ENCODE measurements around the gene LRRC51. TPM values are rescaled to one million over a fixed set of nuclear protein-coding genes. Genes with fewer than 3 reads are reported as not detected.
"Not testable (repeated sequence)": the region's sequence is repeated elsewhere in the genome, so short reads cannot be mapped to it uniquely, and the experiment has no call there.

The LRRC51 gene
- total RNA-seq, 1 donor from 2014 or later, result 22.4 TPM

DNA sequence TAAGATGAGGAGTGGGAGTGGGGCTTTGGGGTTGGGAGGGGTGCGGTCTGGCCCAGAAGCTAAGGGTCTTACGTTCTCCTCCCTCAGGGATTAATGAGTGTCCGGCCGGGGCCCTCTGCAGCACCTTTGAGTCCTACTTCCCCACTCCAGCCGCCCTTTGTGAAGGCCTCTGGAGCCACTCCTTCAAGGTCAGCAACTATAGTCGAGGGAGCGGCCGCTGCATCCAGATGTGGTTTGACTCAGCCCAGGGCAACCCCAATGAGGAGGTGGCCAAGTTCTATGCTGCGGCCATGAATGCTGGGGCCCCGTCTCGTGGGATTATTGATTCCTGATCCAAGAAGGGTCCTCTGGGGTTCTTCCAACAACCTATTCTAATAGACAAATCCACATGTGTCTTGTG is 58.9 kb downstream of the LRRC51 start:
- no peak for DNase-seq (ENCODE audit: low spot score)

DNA sequence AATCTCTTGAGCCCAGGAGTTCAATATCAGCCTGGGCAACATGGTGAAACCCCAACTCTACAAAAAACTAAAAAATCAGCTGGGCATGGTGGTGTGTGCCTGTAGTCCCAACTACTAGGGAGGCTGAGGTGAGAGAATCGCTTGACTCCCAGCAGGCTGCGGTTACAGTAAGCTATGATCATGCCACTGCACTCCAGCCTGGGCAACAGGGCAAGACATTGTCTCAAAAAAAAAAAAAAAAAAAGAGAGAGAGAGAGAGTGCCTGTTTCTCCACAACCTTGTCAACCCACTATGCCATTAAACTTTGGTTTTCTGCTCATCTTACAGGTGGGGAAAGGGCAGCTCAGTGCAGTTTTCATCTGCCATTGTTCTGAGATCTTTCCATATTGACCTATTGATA is 60.0 kb downstream of the LRRC51 start:
- no peak for DNase-seq (ENCODE audit: low spot score)

DNA sequence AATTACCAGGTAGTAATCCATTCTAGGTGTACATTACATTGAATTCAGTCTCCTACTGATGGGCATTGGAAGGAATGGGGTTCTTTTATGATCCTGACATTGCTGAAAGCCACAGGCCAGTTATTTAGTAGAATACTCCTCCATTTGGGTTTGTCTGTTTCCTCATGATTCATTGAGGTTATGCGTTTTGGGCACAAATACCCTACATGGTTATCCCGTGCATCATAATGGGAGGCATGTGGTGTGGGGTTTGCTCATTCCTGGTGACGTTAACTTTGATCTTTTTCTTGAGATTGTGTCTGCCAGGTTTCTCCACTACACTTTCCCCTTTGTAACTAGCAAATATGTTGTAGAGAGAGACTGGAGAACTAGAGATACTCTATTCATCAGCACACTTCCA is 60.4 kb downstream of the LRRC51 start:
- no peak for DNase-seq (ENCODE audit: low spot score)

DNA sequence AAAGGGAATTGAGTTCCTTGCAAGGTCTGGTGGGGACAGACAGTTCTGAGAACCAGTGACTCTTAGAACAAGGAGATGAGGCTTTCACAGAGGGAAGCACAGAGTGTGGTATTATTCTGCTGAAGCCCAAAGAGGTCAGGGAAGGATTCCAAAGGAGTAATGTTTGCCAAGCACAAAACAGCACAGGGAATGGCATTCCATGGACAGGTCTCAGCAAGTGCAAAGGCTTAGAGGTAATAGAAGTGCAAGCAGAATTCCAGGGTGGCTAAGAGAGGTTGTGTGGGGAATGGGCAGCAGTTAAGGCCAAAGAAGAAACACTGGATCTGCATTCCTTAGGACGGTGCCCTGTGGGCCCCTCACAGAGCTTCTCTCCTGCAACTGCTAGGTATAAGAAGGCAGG is 61.4 kb downstream of the LRRC51 start:
- not testable (repeated sequence) for DNase-seq (ENCODE audit: low spot score)

DNA sequence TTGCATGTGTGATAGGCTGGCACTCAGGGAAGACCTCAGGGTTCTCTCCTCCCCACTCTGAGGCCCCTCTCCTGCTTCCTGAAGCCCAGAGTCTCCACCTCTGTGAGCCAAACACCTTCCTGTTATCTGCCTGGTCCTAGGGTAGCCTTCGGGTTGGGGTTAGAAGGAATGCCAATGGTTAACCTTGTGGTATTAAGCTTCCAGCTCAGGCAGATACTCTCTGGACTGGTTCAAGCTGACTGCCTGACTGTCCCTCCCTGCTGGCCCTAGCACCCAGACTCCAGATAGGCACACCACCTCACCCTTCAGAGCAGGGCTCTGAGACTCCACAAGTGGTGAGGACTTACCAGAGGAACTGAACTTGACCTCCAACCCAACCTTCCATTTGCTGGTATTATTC is 61.9 kb downstream of the LRRC51 start:
- not testable (repeated sequence) for DNase-seq (ENCODE audit: low spot score)

DNA sequence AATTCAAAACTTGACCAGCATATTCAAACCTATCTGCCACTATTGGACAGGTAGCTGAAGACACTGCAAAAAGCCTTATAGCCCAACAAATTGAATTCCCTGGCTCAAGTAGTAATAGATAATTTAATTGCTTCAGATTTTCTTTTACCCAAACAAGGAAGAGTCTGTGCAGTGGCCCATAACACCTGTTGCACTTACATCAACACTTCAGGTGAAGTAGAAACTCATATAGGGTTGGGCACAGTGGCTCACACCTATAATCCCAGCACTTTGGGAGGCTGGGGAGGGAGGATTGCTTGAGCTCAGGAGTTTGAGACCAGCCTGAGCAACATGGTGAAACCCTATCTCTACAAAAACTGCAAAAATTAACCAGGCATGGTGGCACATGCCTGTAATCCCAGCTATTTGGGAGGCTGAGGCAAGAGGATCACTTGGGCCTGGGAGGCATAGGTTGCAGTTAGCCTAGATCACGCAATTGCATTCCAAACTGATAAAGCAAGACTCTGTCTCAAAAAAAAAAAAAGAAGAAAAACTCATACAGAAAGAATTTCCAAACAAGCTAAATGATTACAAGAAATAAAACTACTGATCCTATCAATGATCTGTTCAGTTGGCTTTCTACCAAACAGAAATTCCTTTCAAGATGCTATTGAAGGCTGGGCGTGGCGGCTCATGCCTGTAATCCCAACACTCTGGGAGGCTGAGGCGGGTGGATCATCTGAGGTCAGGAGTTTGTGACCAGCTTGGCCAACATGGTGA is 64.3 kb downstream of the LRRC51 start:
- DNase-seq (ENCODE audit: low spot score), result no peak

Other genes starting within 250 kb of the LRRC51 start
- gene DEFB108B, start 247.7 kb upstream of the LRRC51 start, total RNA-seq, result not detected
- not detected for gene DEFB131B, start 202.4 kb upstream of the LRRC51 start, total RNA-seq
- 16.6 TPM for gene XNDC1N, start 152.3 kb upstream of the LRRC51 start, total RNA-seq
- 45.2 TPM for gene RNF121, start 151.8 kb upstream of the LRRC51 start, total RNA-seq
- 13.1 TPM for gene IL18BP, start 81.9 kb upstream of the LRRC51 start, total RNA-seq
- gene NUMA1, start 308 bp upstream of the LRRC51 start, total RNA-seq, result 264 TPM
- 92.2 TPM for gene LAMTOR1, start 22.4 kb downstream of the LRRC51 start, total RNA-seq
- not detected for gene TOMT, start 25.1 kb downstream of the LRRC51 start, total RNA-seq
- 43.6 TPM for gene ANAPC15, start 31.8 kb downstream of the LRRC51 start, total RNA-seq
- not detected for gene FOLR3, start 54.9 kb downstream of the LRRC51 start, total RNA-seq
- 1.7 TPM for gene FOLR1, start 111.3 kb downstream of the LRRC51 start, total RNA-seq
- 4.5 TPM for gene FOLR2, start 135.9 kb downstream of the LRRC51 start, total RNA-seq
- 144 TPM for gene INPPL1, start 143.9 kb downstream of the LRRC51 start, total RNA-seq
- gene PHOX2A, start 163.3 kb downstream of the LRRC51 start, total RNA-seq, result not detected